ENCODE measurements around the gene PER1. TPM values are rescaled to one million over a fixed set of nuclear protein-coding genes. Genes with fewer than 3 reads are reported as not detected.

PER1 gene
- total and polyA plus RNA-seq, 9 of the 15 experiments (the other 6 are each of a cell fraction or from before 2014, with no cell fraction given) = 0.13 to 26.0 (median 3.4) TPM

GRCh38 chr17:8187517-8188262 lies 35.5 kb upstream of the PER1 start (continued):
- TF ChIP-seq POLR3A (IDR thresholded peaks at IDR 0.05; ENCODE audit: borderline replicate concordance, extremely low read depth, insufficient read depth, insufficient read length) = peak; percentile 79
- no peak for TF ChIP-seq POLR2B (IDR thresholded peaks at IDR 0.05; ENCODE audit: low read depth, partially characterized antibody)
- peak; percentile 7; the same call in 1 of the 2 replicates for TF ChIP-seq TFAP4 (CRISPR knock-in tag; IDR thresholded peaks at IDR 0.05; ENCODE audit: borderline replicate concordance)
- no peak for TF ChIP-seq POLR2AphosphoS2 (IDR thresholded peaks at IDR 0.05; ENCODE audit: low read length)
- TF ChIP-seq ZNF561 (CRISPR knock-in tag; conservative IDR thresholded peaks at IDR 0.05) = no peak
- 0 out of 2 replicates have a peak, but pooled peaks have one; percentile 48 for TF ChIP-seq RAD51 (IDR thresholded peaks at IDR 0.05; ENCODE audit: borderline replicate concordance, low read depth)
- TF ChIP-seq CREB5 (CRISPR knock-in tag; IDR thresholded peaks at IDR 0.05) = no peak
- TF ChIP-seq MLX (CRISPR knock-in tag; conservative IDR thresholded peaks at IDR 0.05) = no peak
- TF ChIP-seq NR2C2 (CRISPR knock-in tag; IDR thresholded peaks at IDR 0.05) = no peak
- peak; percentile 49; the same call in 1 of the 2 replicates for TF ChIP-seq NR2C2 (tag; IDR thresholded peaks at IDR 0.05)
- TF ChIP-seq KAT7 (CRISPR knock-in tag; IDR thresholded peaks at IDR 0.05; ENCODE audit: borderline replicate concordance) = 0 out of 2 replicates have a peak, but pooled peaks have one; percentile 68
- TF ChIP-seq ZNF408 (CRISPR knock-in tag; IDR thresholded peaks at IDR 0.05; ENCODE audit: low read depth) = no peak
- peak; percentile 84 to 90 for TF ChIP-seq MNT (conservative IDR thresholded peaks at IDR 0.05)
- no peak for TF ChIP-seq CTBP1 (IDR thresholded peaks at IDR 0.05; ENCODE audit: borderline replicate concordance)
- no peak for TF ChIP-seq TCF7 (IDR thresholded peaks at IDR 0.05; ENCODE audit: borderline replicate concordance)
- peak; percentile 34 for TF ChIP-seq POLR3G (IDR thresholded peaks at IDR 0.05; ENCODE audit: extremely low read depth, insufficient read length, insufficient replicate concordance)
- TF ChIP-seq HOXB6 (CRISPR knock-in tag; IDR thresholded peaks at IDR 0.05; ENCODE audit: borderline replicate concordance) = no peak
- peak; percentile 40; the same call in 1 of the 2 replicates for TF ChIP-seq CHD2 (IDR thresholded peaks at IDR 0.05; ENCODE audit: low read depth, low read length)
- TF ChIP-seq E2F4 (CRISPR knock-in tag; IDR thresholded peaks at IDR 0.05; ENCODE audit: low read depth) = 0 out of 2 replicates have a peak, but pooled peaks have one; percentile 26
- TF ChIP-seq ZNF263 (CRISPR knock-in tag; IDR thresholded peaks at IDR 0.05; ENCODE audit: borderline replicate concordance) = no peak
- no peak for TF ChIP-seq LARP7 (IDR thresholded peaks at IDR 0.05)
- TF ChIP-seq SOX6 (IDR thresholded peaks at IDR 0.05) = peak; percentile 37; the same call in 1 of the 2 replicates

All from K562 (cell line).